OCI-LY7 (cell line): ENCODE results near the gene HES7. TPM values are rescaled to one million over a fixed set of nuclear protein-coding genes. Genes with fewer than 3 reads are reported as not detected.

Experiments
- BruUV-seq: library from RNA; stranded (reverse); fragments of 400-500 nt; replicated peaks from 2 replicates; lab custom pipeline; 2021; lab: Mats Ljungman, UMichigan
- CTCF ChIA-PET: fragments of 300-600 bp; sonication (Branson Sonifier 250); formaldehyde crosslinking; loops from one replicate; lab custom pipeline; 2022; ENCODE audit warnings: antibody characterized with exemption; ENCODE audit not compliant: unreplicated experiment; lab: Charles Lee
- POLR2A ChIA-PET: fragments of 300-600 bp; sonication (Branson Sonifier 250); formaldehyde crosslinking; loops from one replicate; lab custom pipeline; 2022; ENCODE audit warnings: antibody characterized with exemption; lab: Charles Lee
- DNase-seq: peaks from one replicate; pipeline ENCODE4 v3.0.0-alpha.2; 2015; ENCODE audit warnings: low spot score
- H2AFZ ChIP-seq: fragments of 200-600 bp; sonication (generic), shearing (Covaris generic); 2 replicates; pipeline ENCODE4 v1.6.1; 2014; ENCODE audit warnings: mild to moderate bottlenecking, antibody characterized with exemption, low read length, moderate library complexity
- H3K27ac ChIP-seq: fragments of 200-600 bp; sonication (generic); 2 replicates; pipeline ENCODE4 v1.5.1; 2014; ENCODE audit warnings: mixed run types, low read depth, mild to moderate bottlenecking, moderate library complexity, low read length, inconsistent platforms; ENCODE audit not compliant: poor library complexity, severe bottlenecking
- H3K36me3 ChIP-seq: fragments of 200-600 bp; sonication (generic); 2 replicates; pipeline ENCODE4 v1.6.1; 2014; ENCODE audit warnings: mild to moderate bottlenecking, antibody characterized with exemption, low read length, moderate library complexity, mixed read lengths; ENCODE audit not compliant: insufficient read depth
- H3K4me1 ChIP-seq: fragments of 200-600 bp; sonication (generic); 2 replicates; pipeline ENCODE4 v1.5.1; 2014; ENCODE audit warnings: mild to moderate bottlenecking, low read length; ENCODE audit not compliant: insufficient read depth, poor library complexity, severe bottlenecking
- H3K4me2 ChIP-seq: fragments of 200-600 bp; sonication (generic); 2 replicates; pipeline ENCODE4 v1.6.1; 2014; ENCODE audit warnings: mild to moderate bottlenecking, low read length
- H3K4me3 ChIP-seq: fragments of 200-600 bp; sonication (generic); 2 replicates; pipeline ENCODE4 v1.5.1; 2014; ENCODE audit warnings: mild to moderate bottlenecking, low read depth, low read length; ENCODE audit not compliant: poor library complexity, severe bottlenecking
- H3K79me2 ChIP-seq: fragments of 200-600 bp; sonication (generic); 2 replicates; pipeline ENCODE4 v1.6.1; 2016; ENCODE audit warnings: low read depth, mild to moderate bottlenecking, low read length, moderate library complexity, mixed read lengths; ENCODE audit not compliant: insufficient read depth
- H3K9me2 ChIP-seq: fragments of 200-600 bp; sonication (generic); 2 replicates; pipeline ENCODE4 v1.6.1; 2016; ENCODE audit warnings: mild to moderate bottlenecking, low read length, mixed read lengths; ENCODE audit not compliant: insufficient read depth
- H3K9me3 ChIP-seq: fragments of 200-600 bp; sonication (generic); 2 replicates; pipeline ENCODE4 v1.6.1; 2014; ENCODE audit warnings: mild to moderate bottlenecking, mixed run types, low read length, mixed read lengths
- H4K20me1 ChIP-seq: fragments of 200-600 bp; sonication (generic); 2 replicates; pipeline ENCODE4 v1.6.1; 2014; ENCODE audit warnings: mild to moderate bottlenecking, antibody characterized with exemption, low read length, moderate library complexity, mixed read lengths; ENCODE audit not compliant: insufficient read depth
- CTCF ChIP-seq: fragments of 200-600 bp; sonication (generic); conservative IDR thresholded peaks from 2 replicates; pipeline ENCODE4 v1.5.1; 2014; ENCODE audit warnings: mild to moderate bottlenecking, antibody characterized with exemption, low read length, moderate library complexity, mixed read lengths
- EZH2phosphoT487 ChIP-seq: fragments of 200-600 bp; sonication (generic); IDR thresholded peaks from 2 replicates; pipeline ENCODE4 v1.6.1; 2018; ENCODE audit warnings: low read depth, borderline replicate concordance, mild to moderate bottlenecking, mixed run types, antibody characterized with exemption, low read length, moderate library complexity, mixed read lengths
- intact Hi-C: fragments of 100-400 bp; cut with micrococcal nuclease; formaldehyde crosslinking; loops from one replicate; pipeline ENCODE4 v1.10.0; 2022; ENCODE audit not compliant: unreplicated experiment
- total RNA-seq, 2 experiments: library from RNA; depleted of rRNA in 1 of 2; stranded (reverse); fragments of >200 nt in 1 of 2; shearing (Covaris generic) in 1 of 2; gene quantifications; 2 replicates each; pipeline ENCODE4 v1.2.3, GENCODE V29; 2014 to 2022

HES7 gene
- total RNA-seq, 2 experiments from 2014 or later, result 0.44 to 5.8 TPM

DNA sequence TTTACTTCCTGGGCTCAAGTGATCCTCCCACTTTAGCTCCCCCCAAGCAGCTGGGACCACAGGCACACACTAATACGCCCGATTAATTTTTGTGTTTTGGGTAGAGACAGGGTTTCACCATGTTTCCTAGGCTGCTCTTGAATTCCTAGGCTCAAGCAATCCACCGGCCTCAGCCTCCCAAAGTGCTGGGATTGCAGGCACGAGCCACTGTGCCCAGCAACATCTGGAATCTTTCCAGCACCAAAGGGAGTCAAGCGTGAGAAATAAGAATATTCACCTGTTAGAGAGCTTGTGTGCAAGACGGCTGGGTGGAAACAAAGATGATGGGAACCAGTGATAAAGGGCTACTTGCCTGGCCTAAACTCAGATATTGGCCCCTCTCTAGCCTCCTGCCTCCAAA, 22.2 kb downstream of the HES7 start:
- Histone ChIP-seq H4K20me1 (no peaks in the 10 kb centered on the region), H3K4me2 (no peak overlapping the region), H3K9me3 (no peaks in the 10 kb centered on the region), H3K27ac (no peak overlapping the region), H3K9me2 (no peaks in the 10 kb centered on the region), H3K79me2 (no peaks in the 10 kb centered on the region), H3K4me1 (peaks cover 22% of the 10 kb centered on the region), H3K4me3 (no peak overlapping the region), H3K36me3 (no peaks in the 10 kb centered on the region), H2AFZ (no peak overlapping the region)
- ChIA-PET CTCF (no interaction called here), POLR2A (interaction anchor here (0.9 to 1.8 kb wide), 2 partner anchors 11 to 13 kb away, joined by 4 to 5 read pairs; no protein-coding TSS in a partner anchor)
- no peak for DNase-seq
- no peak for TF ChIP-seq EZH2phosphoT487
- TF ChIP-seq CTCF, result no peak
- no TSS peak for BruUV-seq
- intact Hi-C loops, result no loop called here

GRCh38 chr17:8100763-8101162, 23.1 kb downstream of the HES7 start:
- Histone ChIP-seq H3K27ac (no peak overlapping the region), H3K9me2 (no peaks in the 10 kb centered on the region), H3K4me3 (no peak overlapping the region), H3K36me3 (no peaks in the 10 kb centered on the region), H3K4me2 (no peak overlapping the region), H3K79me2 (no peaks in the 10 kb centered on the region), H4K20me1 (no peaks in the 10 kb centered on the region), H3K4me1 (peaks cover 14% of the 10 kb centered on the region), H3K9me3 (no peaks in the 10 kb centered on the region), H2AFZ (peak overlapping the region; percentile 71; the same call in 1 of the 2 replicates)
- intact Hi-C loops, result no loop called here
- DNase-seq, result no peak
- no TSS peak for BruUV-seq
- ChIA-PET CTCF (no interaction called here), POLR2A (interaction anchor here (0.8 to 1.8 kb wide), 3 partner anchors 10 to 18 kb away, joined by 3 to 5 read pairs (median 4); no protein-coding TSS in a partner anchor)
- TF ChIP-seq CTCF (no peak), EZH2phosphoT487 (no peak)

DNA sequence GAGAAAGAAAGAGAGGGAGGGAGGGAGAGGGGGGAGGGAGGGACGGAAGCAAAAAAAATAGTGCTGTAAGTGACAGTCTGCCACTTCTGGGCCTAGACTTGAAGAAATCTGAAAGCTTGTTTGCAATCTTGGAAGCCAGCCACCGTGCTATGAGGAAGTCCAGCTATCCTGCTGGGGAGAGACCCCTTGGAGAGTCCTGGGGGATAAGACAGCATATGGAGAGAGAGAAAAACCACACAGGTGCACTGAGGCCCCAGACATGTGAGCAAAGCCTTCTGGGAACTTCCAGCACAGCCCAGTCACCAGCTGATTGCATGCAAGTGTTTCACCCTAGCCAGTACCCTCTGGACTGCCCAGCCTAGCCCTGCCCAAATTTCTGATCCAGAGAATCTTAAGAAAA, 23.8 kb downstream of the HES7 start:
- ChIA-PET CTCF (no interaction called here), POLR2A (no interaction called here)

More for the DNA sequence above, 23.8 kb downstream of the HES7 start:
- no TSS peak for BruUV-seq
- H3K27ac ChIP-seq, result no peak overlapping the region
- peak overlapping the region; percentile 71 for H2AFZ ChIP-seq
- no peaks in the 10 kb centered on the region for H3K9me3 ChIP-seq
- intact Hi-C loops, result no loop called here
- H3K4me1 ChIP-seq, result peaks cover 14% of the 10 kb centered on the region
- H3K4me3 ChIP-seq, result no peak overlapping the region
- no peaks in the 10 kb centered on the region for H4K20me1 ChIP-seq
- no peak for TF ChIP-seq CTCF
- TF ChIP-seq EZH2phosphoT487, result no peak
- H3K36me3 ChIP-seq, result no peaks in the 10 kb centered on the region
- peak; percentile 27 for DNase-seq
- no peaks in the 10 kb centered on the region for H3K9me2 ChIP-seq
- no peaks in the 10 kb centered on the region for H3K79me2 ChIP-seq
- peak overlapping the region; percentile 18; the same call in 1 of the 2 replicates for H3K4me2 ChIP-seq
